Prostate gland (tissue), 2 donors: ENCODE results near the gene SLC9C2. TPM values are rescaled to one million over a fixed set of nuclear protein-coding genes. Genes with fewer than 3 reads are reported as not detected.
"Not testable (repeated sequence)": the region's sequence is repeated elsewhere in the genome, so short reads cannot be mapped to it uniquely, and the experiment has no call there.

ENCODE experiments used
- DNase-seq: peaks from one replicate; pipeline ENCODE4 v3.0.0-alpha.2; 2019; ENCODE audit warnings: low spot score
- H3K27ac ChIP-seq, 2 donors: fragments of 200-600 bp; sonication (generic); 2 replicates each; pipeline ENCODE4 v1.5.1; 2017 to 2019
- H3K27me3 ChIP-seq: fragments of 200-600 bp; sonication (generic); replicated peaks from 2 replicates; pipeline ENCODE4 v1.5.1; 2019; ENCODE audit not compliant: insufficient read depth
- H3K36me3 ChIP-seq, 2 donors: fragments of 200-600 bp; sonication (generic); 1 replicate in 1 of 2; 2 replicates in 1 of 2; pipeline versions ENCODE4 v1.5.1 to v1.8.1; 2017 to 2019
- H3K4me1 ChIP-seq: fragments of 200-600 bp; sonication (generic); replicated peaks from 2 replicates; pipeline ENCODE4 v1.5.1; 2019
- H3K4me3 ChIP-seq, 2 donors: fragments of 200-600 bp; sonication (generic); 2 replicates each; pipeline ENCODE4 v1.5.1; 2017 to 2019
- H3K9me3 ChIP-seq: fragments of 200-600 bp; sonication (generic); 2 replicates; pipeline ENCODE4 v1.5.1; 2017
- CTCF ChIP-seq, 4 experiments: fragments of 200-600 bp in 2 of 4; fragments of 450-650 bp in 2 of 4; sonication (generic) in 2 of 4; IDR thresholded peaks; 1 replicate in 3 of 4; 2 replicates in 1 of 4; pipeline ENCODE4 v1.5.1; 2016 to 2019; ENCODE audit warnings: antibody characterized with exemption in 4 of 4, mild to moderate bottlenecking in 2 of 4, moderate library complexity in 2 of 4
- POLR2A ChIP-seq: fragments of 450-650 bp; IDR thresholded peaks from one replicate; pipeline ENCODE4 v1.6.1; 2016; ENCODE audit warnings: antibody characterized with exemption, mild to moderate bottlenecking
- POLR2AphosphoS5 ChIP-seq: sonication (generic); formaldehyde crosslinking; IDR thresholded peaks from one replicate; pipeline ENCODE4 v1.6.1; 2017; ENCODE audit warnings: antibody characterized with exemption
- WGBS: methylation state at CpG from one replicate; pipeline ENCODE4 v1.1.5; 2018; 5-methylcytosine and 5-hydroxymethylcytosine counted together
- intact Hi-C: fragments of 100-400 bp; cut with DNase I; formaldehyde crosslinking; loops from one replicate; pipeline ENCODE4 v1.14.2; 2022
- total RNA-seq, 2 donors: library from RNA; depleted of rRNA; stranded (reverse); fragments of >200 nt; gene quantifications; one replicate each; pipeline ENCODE4 v1.1.0, GENCODE V29; 2016

The SLC9C2 gene
- total RNA-seq, 2 donors from 2014 or later: 40.6 TPM; not detected in 1

GRCh38 chr1:173596097-173596825 is 6.6 kb downstream of the SLC9C2 start:
- TF ChIP-seq POLR2A (no peak), POLR2AphosphoS5 (no peak), CTCF (IDR thresholded peaks at IDR 0.05) (no peak)
- no peaks in the 10 kb centered on the region for H3K36me3 ChIP-seq
- H3K4me1 ChIP-seq: no peaks in the 10 kb centered on the region
- no peaks in the 10 kb centered on the region for H3K27me3 ChIP-seq
- no peaks in the 10 kb centered on the region for H3K9me3 ChIP-seq
- no peak overlapping the region for H3K4me3 ChIP-seq
- no peak for DNase-seq
- intact Hi-C loops: no loop called here
- WGBS: 90% methylated on average over 3 of the region's 3 CpGs
- H3K27ac ChIP-seq: no peak overlapping the region

- H3K4me3 ChIP-seq, H3K4me1 ChIP-seq, H3K36me3 ChIP-seq, DNase-seq, H3K27me3 ChIP-seq, H3K27ac ChIP-seq, intact Hi-C loops, H3K9me3 ChIP-seq: not testable (repeated sequence)
- 81% methylated on average over 5 of the region's 5 CpGs for WGBS
Observed at GRCh38 chr1:173591138-173591537, 11.7 kb downstream of the SLC9C2 start.

GRCh38 chr1:173590557-173590956 is 12.3 kb downstream of the SLC9C2 start:
- WGBS: 28% methylated on average over 1 of the region's 1 CpG
- no peak overlapping the region for H3K27ac ChIP-seq
- DNase-seq: no peak
- no peaks in the 10 kb centered on the region for H3K36me3 ChIP-seq
- H3K4me3 ChIP-seq: no peak overlapping the region
- TF ChIP-seq CTCF (IDR thresholded peaks at IDR 0.05) (no peak), POLR2A (no peak), POLR2AphosphoS5 (no peak)
- intact Hi-C loops: no loop called here
- H3K9me3 ChIP-seq: no peaks in the 10 kb centered on the region
- no peaks in the 10 kb centered on the region for H3K4me1 ChIP-seq
- no peaks in the 10 kb centered on the region for H3K27me3 ChIP-seq

GRCh38 chr1:173581383-173582079 is 21.3 kb downstream of the SLC9C2 start:
- TF ChIP-seq POLR2AphosphoS5 (no peak), CTCF (IDR thresholded peaks at IDR 0.05) (no peak), POLR2A (no peak)
- Histone ChIP-seq H3K27ac (no peak overlapping the region), H3K36me3 (no peaks in the 10 kb centered on the region), H3K27me3 (no peaks in the 10 kb centered on the region), H3K9me3 (no peaks in the 10 kb centered on the region), H3K4me3 (no peak overlapping the region), H3K4me1 (no peaks in the 10 kb centered on the region)
- intact Hi-C loops: no loop called here
- WGBS: 76% methylated on average over 1 of the region's 1 CpG
- no peak for DNase-seq

GRCh38 chr1:173580658-173581057 is 22.2 kb downstream of the SLC9C2 start:
- Histone ChIP-seq H3K4me3 (no peak overlapping the region), H3K27me3 (no peaks in the 10 kb centered on the region), H3K36me3 (no peaks in the 10 kb centered on the region), H3K27ac (no peak overlapping the region), H3K4me1 (no peaks in the 10 kb centered on the region), H3K9me3 (no peaks in the 10 kb centered on the region)
- intact Hi-C loops: no loop called here
- DNase-seq: no peak
- no peak for TF ChIP-seq CTCF (IDR thresholded peaks at IDR 0.05)
- TF ChIP-seq POLR2A: no peak
- no peak for TF ChIP-seq POLR2AphosphoS5
- WGBS: 77% methylated on average over 3 of the region's 3 CpGs
